Peyer's patch (tissue), 4 donors: Measurements from ENCODE around the gene ARHGAP15.

Experiments
- CTCF ChIP-seq, 6 experiments: fragments of 450-650 bp in 4 of 6; fragments of 200-600 bp in 2 of 6; sonication (generic) in 1 of 6; IDR thresholded peaks; one replicate each; pipeline ENCODE4 v1.5.1; 2017 to 2019; ENCODE audit warnings: antibody characterized with exemption in 6 of 6, mild to moderate bottlenecking in 3 of 6, moderate library complexity in 1 of 6
- POLR2A ChIP-seq, 2 donors: fragments of 450-650 bp; IDR thresholded peaks; one replicate each; pipeline ENCODE4 v1.5.1; 2017; ENCODE audit warnings: antibody characterized with exemption in 2 of 2, mild to moderate bottlenecking in 2 of 2, moderate library complexity in 2 of 2

GRCh38 chr2:143764706-143765105 lies 635.5 kb downstream of the ARHGAP15 start:
- TF ChIP-seq CTCF (IDR thresholded peaks at IDR 0.05) (no peak), POLR2A (IDR thresholded peaks at IDR 0.05) (no peak)
